Measurements from ENCODE around the gene SOS2.
"Not testable (repeated sequence)": the region's sequence is repeated elsewhere in the genome, so short reads cannot be mapped to it uniquely, and the experiment has no call there.

The SOS2 gene

DNA sequence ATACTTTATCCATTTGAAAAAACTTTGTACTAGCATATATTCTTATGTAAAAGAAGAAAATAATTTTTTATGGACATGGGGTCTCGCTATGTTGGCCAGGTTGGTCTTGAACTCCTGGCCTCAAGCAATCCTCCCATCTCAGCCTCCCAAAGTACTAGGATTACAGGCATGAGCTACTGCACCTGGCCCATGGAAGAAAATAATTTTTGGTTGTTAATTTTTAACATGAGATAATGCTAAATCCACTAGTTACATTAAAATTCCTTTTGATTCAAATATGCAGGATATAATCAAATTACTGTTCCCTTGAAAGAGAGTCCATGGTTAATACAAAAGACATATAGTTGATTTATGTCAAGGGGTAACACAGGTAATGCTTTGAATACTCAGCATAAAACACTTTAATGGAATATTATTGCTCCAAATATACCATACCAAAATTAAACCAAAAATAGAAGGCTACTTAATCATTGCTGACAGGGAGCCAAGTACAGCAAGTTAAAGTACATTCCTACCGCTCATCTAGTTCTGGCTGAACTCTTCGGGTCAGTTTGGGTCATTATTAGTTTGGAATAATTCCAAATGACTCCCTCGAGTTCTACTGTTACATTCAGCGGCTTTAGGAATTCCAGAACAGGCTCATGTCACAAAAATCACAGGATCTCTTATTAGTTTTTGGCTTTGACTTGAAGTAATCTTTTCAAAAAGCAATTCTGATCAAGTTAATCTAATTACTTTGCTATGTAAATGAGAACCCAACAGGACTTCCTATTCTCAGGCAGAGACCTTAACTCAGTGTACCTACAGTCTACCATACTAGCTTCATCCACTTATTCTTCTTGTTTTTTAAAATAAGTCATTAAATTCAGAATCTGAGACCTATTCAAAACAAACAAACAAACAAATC lies 6.1 kb downstream of the SOS2 start:
- DNase-seq, result no peak

GRCh38 chr14:50222055-50222613 lies 9.2 kb downstream of the SOS2 start:
- DNase-seq, result no peak

DNA sequence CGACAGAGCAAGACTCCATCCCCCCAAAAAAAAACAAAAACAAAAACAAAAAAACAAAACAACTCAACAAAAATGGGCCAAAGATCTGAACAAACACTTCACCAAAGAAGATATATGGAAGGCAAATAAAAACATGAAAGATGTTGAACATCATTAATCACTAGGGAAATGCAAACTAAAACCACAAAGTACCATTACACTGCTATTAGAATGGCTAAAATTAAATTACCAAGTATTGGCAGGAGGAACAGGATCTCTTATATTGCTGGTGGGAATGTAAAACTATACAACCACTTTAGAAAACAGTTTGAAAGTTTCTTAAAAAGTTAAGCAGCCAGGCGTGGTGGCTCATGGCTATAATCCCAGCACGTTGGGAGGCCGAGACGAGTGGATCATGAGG lies 12.9 kb downstream of the SOS2 start:
- DNase-seq, result no peak

GRCh38 chr14:50215416-50215815 lies 16.0 kb downstream of the SOS2 start:
- no peak for DNase-seq

DNA sequence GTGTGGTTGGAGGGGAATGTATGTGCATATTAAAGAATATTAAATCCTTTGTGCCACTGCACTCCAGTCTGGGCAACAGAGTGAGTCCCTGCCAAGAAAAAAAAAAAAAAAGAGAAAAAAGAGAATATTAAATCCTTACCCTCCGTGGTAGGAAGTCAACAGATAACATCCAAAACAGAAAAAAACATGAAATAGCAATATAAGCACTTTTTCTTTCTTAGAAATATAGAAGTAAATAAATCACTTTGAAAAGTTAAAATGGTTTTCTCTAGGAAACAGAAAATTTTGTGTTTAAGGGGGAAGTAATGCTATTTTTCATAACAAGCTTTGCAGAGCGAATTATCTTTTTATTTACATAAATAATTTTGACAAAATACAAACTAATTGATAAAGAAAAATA lies 17.6 kb downstream of the SOS2 start:
- no peak for DNase-seq

- no peak for DNase-seq
Measured at GRCh38 chr14:50212726-50213125, 18.7 kb downstream of the SOS2 start.

- no peak for DNase-seq
Measured at GRCh38 chr14:50210074-50210473, 21.3 kb downstream of the SOS2 start.

DNA sequence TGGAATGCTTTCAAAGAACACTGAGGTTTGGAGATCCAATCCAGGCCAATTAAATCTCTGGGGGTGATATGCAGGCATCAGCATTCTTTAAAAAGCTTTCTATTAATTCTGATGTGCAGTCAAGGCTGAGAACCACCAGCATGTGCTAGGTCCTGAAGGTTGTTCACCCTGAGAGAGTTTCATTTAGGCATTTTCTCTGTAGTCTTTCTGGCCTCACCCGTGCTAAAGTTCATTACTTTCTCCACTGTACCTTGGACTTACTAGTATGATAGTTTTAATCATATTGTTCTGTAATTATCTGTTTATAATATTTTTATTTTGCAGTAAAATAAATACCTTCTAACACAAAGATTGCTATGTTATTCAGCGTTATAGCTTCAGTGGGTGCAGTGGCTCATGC lies 32.9 kb downstream of the SOS2 start:
- no peak for DNase-seq

GRCh38 chr14:50191499-50191898 lies 39.9 kb downstream of the SOS2 start:
- DNase-seq, result no peak

GRCh38 chr14:50186107-50186506 lies 45.3 kb downstream of the SOS2 start:
- DNase-seq, result no peak

GRCh38 chr14:50173891-50174290 lies 57.5 kb downstream of the SOS2 start:
- no peak for DNase-seq

DNA sequence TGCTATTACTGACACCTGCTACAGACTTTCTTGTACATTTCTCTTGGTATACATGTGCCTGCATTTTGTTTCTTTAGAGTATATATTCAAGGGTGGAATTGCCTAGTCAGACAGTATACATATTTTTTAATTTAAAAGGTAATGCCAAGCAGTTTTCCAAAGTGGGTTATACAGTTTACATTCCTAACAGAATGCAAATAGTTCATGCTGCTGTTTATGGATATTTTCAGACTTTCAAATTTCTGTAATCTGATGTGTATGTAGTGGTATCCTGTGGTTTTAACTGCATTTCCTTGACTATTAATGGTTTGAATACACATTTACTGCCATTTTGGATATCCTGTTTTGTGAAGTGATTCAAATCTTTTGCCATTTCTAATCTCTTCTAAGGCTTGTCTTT lies 59.5 kb downstream of the SOS2 start:
- DNase-seq, result no peak

DNA sequence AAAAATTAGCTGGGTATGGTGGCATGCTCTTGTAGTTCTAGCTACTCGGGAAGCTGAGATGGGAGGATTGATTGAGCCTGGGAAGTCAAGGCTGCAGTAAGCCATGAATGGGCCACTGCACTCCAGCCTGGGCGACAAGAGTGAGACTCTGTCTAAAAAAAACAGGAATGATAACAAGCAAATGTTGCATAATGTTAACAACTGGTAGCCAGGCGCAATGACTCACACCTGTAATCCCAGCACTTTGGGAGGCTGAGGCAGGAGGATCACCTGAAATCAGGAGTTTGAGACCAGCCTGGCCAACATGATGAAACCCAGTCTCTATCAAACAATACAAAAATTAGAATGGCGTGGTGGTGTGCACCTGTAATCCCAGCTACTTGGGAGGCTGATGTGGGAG lies 64.0 kb downstream of the SOS2 start:
- DNase-seq, result not testable (repeated sequence)

DNA sequence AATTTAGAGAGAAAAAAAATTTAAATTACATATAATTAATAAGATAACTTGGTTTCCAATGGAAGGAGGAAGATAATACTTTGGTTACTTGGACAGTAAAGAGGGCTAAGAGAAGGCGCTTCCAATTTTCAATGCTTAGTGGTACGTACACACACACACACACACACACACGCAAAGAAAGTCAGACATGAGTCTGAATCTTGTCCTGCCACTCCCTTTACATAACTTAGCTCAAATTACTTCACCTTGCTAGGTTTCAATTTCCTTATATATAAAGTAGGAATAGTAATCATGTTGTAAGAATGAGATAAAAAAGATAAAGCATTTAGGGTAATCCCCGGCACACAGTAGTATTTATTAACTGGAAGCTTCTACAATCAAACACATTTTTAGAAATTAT lies 75.3 kb downstream of the SOS2 start:
- DNase-seq, result no peak

GRCh38 chr14:50148799-50149198 lies 82.6 kb downstream of the SOS2 start:
- no peak for DNase-seq

- no peak for DNase-seq
Measured at GRCh38 chr14:50139192-50139591, 92.2 kb downstream of the SOS2 start.

- no peak for DNase-seq
Measured at GRCh38 chr14:50127802-50128201, 103.6 kb downstream of the SOS2 start.

- no peak for DNase-seq
Measured at GRCh38 chr14:50123062-50123461, 108.3 kb downstream of the SOS2 start.

DNA sequence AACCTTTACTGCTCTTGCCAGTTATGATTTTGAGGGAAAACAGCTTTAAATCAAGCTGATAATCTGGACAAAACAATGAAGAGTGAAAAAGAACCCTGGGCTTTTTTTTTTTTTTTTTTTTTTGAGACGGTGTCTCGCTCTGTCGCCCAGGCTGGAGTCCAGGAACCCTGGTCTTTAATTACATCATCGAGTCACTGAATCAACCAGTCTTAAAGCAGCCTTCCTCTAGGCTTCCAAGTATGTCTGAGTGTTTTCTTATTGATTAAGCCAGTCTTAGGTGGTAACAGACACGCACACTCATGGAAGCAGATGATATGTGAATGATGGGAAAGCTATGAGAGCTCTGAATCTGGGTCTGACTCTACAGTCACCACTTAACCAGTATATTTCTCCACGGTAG lies 109.1 kb downstream of the SOS2 start:
- no peak for DNase-seq

GRCh38 chr14:50121486-50121885 lies 109.9 kb downstream of the SOS2 start:
- DNase-seq, result no peak

- no peak for DNase-seq
Measured at GRCh38 chr14:50117456-50117855, 113.9 kb downstream of the SOS2 start.

GRCh38 chr14:50116966-50117365 lies 114.4 kb downstream of the SOS2 start:
- no peak for DNase-seq

DNA sequence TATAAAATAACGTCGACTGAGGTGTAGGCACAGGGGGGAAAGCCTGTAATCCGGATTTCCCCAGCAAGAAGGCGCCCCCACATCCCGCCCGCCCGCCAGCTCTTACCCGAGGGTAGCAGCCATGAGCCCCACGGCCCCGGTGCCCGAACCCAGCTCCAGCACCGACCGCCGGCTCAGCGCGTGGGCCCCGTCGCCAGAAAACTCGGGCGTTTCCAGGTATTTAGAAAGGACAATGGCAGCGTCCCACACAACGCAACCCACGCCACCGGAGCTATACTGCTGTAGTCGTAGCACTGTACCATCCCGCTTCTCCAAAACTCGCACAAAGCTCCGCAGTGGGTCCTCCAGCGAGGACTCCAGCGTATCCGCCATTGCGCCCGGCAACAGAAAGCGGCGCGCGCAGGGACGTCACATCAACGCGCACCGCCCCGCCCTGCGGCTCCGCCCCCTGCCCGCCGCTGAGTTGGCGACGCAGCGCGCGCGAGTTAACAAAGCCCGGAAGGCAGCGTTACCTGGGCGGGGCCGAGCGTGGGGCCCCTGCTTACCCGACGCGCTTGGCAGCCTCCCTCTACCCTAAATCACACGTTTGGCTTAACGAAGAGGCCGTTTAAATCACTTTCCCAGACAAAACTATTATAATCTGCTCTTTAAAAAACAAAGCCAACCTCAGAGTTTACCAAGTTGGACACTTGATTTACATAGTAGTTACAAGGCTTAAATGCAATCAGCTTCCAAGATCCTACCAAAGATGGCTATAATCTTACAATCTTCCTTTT lies 115.0 kb downstream of the SOS2 start, which contains the start of gene VCPKMT:
VCPKMT (minus strand) TSS at position 392 of the 776 bp plus-strand sequence; CDS start at position 372, 20 bp downstream.
- DNase-seq, result peak; percentile 93
